Ramos (cell line): ENCODE data around the gene PLXNA2.

Source experiments
- in situ Hi-C: fragments of 300-500 bp; cut with MboI; formaldehyde crosslinking; loops from one replicate; pipeline ENCODE4 v1.14.3; 2022; ENCODE audit warnings: low sequenced_read_pairs; ENCODE audit not compliant: unreplicated experiment

The PLXNA2 gene

DNA sequence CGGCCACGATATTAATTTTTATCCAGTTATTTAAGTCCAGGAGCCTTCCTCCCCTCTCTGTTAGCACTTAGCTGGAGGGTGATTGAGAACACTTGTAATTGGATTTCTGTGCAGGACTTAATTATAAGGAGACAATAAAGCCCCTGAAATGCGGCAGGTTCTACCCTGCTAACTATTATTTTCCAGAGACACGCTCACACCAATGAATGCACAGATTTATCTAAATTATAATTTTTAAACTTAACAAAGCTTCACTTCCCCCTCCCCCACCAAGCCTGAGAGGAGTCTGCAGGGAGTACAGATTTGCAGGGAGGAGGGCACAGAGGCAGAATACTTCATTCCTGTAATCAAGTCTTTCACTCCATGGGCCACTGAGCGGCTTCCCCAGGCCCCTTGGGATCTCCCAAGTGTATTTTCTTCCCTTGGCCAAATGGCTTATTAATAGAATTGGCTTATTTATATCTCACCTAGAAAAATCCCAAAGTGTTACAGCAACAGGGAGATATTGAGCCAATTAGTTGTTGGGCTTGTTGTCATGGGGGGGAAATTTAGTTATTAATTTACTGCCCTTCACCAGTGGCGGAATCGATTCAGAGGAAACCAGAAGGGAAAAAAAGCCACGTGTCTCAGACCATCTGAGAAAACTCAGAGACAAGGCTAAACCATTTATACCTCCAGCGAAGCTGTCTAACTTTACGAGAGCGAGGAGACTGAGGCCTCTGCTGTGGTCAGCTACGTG, 234.3 kb downstream of the PLXNA2 start:
- in situ Hi-C loops = no loop called here

DNA sequence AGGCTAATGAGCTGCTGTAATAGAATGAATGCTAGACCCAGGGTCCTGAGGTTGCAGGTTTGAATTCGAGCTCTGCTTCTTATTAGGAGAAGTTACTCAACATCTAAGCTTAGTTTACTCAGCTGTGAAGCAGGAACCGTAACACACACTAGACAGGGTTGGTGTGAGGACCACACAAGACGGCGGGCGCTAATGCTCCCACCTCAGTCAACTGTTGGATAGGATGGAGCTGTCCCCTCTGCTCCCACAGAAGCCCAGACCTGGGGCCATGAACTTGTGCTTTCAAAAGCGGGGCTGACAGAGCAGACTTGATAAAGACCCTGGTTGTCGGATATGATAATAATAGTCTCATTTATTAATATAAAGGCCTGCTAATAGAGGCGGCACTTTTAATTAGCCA, 234.9 kb downstream of the PLXNA2 start:
- in situ Hi-C loops = no loop called here

DNA sequence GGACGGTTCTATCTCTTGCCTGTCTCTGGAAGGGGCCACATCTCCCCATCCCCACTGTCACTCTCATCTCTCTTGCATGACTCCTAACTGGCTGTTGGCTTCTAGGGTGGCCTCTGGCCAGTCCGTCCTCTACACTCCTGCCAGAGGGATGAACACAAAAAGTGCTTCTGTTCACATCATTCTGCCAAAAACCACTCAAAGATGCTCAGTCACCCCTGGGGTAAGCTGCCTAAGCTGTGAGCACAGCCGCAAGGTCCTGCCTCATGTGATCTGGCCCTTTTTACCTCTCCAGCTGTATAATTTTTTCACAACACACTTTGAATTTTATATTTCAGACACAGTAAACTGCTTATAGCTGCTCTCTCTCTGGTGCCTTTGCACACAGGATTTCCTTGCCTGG, 235.7 kb downstream of the PLXNA2 start:
- in situ Hi-C loops = no loop called here

DNA sequence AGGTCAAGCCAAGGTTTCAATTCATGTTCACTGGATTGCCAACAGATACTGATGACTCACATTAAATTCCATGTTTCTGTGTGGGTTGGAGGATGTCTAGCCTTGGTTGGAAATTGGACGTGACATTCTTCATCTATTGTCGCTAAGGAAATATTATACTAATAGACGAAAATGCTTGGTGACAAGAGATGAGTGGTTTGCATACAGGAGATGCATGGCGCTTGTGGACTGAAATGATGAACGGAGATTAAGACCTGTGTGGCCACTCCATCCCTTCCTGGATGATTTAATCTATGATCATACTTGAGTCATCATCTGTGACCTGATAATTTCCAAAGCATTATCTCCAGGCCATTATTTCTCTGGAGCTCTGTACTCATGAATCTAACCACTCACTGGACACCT, 236.2 kb downstream of the PLXNA2 start:
- in situ Hi-C loops = no loop called here

DNA sequence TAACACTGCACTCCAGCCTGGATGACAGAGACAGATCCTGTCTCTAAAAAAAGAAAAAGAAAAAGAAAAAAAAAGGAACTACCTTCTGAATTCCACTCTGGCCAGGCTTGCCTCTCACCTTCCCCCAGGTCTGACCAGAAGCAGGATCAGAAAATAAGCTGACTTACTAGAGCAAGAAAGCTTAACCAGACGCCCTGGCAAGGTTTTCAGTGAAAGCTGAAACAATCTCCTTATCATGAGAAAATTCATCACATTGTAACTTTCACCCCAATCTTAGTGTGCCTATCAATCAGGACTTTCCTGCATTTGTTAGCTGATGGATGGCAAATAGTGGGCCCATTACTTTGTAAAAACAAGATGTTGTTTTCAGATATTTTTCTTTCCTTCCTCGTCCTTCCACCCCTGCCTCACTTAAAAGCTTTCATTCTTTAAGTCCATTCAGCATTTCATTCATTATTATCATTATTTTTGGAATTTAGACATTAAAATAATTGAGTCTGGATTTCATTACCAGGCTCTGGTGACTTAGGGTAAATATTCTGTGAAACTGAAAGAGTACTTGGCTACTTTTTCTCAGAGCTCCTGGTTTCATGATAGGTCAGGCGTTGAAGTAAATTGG, 236.8 kb downstream of the PLXNA2 start:
- in situ Hi-C loops = no loop called here

DNA sequence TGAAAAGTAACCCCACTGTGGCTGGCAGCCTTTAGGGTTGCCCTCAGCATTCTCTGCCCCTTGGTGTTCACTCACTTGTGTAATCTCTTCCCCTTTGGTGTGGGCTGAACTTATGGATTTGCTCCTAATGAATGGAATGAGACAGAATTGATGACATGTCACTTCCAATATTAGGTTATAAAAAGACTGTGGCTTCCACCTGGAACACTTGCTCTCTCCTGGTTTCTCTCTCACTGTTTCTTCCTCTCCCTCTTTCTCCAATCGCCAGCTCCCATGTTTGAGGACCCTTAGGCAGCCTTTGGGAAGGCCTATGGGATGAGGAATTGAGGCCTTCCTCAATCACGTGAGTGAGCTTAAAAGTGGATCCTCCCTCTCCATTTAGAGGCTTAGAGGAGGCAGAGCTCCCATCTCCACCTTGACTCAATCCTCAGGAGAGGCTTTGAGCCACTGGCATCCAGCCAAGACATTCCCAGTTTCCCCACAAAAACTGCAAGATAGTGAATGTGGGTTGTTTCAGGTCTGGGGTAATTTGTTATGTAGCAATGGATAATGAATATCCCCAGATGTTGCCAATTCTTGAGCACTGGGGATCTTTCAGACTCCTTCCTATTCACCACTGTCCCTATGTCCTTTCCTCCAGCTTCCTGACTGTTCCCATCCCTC, 237.8 kb downstream of the PLXNA2 start:
- in situ Hi-C loops = no loop called here

DNA sequence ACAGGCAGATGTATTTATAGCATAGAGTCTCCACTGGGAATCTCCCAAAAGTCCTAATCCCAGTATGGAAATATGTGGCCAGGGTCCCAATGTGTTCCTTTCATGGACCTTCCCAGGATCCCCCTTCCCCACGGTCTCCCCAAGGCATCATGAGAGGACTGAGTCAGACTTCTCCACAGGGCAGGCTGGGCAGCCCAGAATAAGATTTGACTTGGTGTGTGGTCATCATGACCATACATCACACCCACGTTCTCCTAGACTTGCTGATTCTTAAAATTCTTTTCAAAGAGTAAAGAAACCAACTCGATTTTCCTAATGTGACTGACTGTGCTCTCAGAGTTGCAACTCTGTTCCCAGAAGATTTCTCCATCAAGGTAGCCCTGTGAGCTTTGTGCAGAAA, 239.3 kb downstream of the PLXNA2 start:
- in situ Hi-C loops = no loop called here

DNA sequence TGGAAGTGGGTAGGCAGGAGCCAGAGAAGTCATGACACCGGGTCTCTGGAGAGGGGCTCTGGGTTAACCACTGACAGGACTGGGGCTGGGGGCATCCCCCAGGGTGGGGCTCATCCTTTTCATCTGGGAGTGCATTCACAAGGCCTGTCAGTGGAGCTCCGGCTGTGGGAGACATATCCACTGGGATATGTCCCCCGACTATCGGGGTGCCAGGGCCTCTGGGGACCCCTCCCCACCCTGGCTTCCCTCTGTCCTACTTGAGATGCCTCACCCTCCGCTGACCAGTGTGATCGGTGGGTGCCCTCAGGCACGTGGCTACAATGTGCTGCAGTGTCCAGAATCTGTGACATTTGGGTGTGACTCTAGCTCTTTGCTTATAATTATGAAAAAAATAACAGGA, 240.9 kb downstream of the PLXNA2 start:
- in situ Hi-C loops = no loop called here

DNA sequence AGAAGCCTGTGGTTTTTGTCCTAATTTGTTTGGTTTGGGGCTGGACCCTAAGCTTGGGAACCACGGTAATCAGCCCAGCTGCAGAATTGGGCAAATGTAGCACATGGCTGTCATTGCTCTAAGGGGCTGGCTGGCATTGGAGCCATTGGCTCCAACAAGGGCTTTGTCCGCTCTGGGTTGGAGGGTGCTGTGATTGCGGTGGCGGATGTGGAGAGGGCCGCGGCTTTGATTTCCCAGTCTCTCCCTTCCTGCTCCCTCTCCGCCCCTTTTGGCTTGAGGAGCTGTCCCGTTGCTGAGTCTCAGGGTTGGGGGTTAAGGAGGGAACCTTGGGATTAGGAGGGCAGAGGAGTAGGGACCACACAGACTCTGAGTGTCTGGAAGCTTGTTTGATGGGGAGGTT, 241.5 kb downstream of the PLXNA2 start:
- in situ Hi-C loops = no loop called here

DNA sequence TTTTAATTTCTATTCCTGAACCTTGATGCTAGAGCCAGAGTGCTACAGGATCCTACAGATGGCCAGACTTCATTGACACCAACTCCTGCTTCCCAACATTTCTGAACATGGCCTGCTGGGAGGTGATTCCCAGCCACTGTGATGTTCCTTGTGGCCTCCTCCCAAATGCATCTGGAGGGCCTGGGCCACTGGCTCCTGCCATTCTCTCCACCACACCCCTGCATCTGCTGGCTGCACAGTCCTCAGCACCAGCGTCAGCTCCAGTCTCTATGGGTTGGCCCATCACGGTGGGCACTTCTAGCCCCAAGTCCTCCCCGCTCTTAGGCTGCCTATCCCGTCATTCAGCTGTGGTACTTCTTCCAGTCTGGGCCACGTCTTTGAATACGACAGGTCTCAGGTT, 242.1 kb downstream of the PLXNA2 start:
- in situ Hi-C loops = no loop called here

DNA sequence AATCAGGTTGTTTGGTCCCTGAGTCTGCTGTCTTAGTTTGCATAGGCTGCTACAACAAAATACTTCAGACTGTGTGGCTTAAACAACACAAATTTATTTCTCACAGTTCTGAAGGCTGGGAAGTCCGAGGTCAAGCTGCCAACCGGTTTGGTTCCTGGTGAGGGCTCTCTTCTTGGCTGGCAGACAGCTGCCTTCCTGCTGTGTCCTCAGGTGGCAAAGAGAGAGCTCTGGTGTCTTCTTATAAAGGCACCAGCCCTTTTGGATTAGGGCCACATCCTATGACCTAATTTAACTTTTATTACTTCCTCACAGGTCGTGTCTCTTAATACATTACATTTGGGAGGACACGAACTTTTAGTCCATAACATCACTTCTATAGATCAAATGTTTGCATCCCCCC, 243.7 kb downstream of the PLXNA2 start:
- in situ Hi-C loops = no loop called here

DNA sequence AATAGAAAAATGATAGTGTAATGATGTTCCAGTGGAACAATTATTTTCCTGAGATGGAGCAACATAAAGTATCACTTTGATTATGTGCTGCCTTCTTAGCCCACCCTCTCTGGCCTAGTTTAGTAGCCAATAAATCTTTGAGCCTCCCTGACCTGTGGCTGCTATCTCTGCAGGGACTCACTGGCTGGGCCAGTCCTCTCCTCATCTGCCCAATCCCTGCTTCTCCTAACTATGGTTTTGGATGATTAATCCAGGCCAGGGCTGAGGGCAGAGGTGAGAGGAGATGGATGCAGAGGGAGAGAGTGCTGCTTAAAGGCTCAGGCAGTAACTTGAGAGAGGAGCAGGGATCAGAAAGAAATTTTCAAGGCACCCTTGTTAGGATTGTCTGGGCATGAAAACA, 244.2 kb downstream of the PLXNA2 start:
- in situ Hi-C loops = no loop called here

DNA sequence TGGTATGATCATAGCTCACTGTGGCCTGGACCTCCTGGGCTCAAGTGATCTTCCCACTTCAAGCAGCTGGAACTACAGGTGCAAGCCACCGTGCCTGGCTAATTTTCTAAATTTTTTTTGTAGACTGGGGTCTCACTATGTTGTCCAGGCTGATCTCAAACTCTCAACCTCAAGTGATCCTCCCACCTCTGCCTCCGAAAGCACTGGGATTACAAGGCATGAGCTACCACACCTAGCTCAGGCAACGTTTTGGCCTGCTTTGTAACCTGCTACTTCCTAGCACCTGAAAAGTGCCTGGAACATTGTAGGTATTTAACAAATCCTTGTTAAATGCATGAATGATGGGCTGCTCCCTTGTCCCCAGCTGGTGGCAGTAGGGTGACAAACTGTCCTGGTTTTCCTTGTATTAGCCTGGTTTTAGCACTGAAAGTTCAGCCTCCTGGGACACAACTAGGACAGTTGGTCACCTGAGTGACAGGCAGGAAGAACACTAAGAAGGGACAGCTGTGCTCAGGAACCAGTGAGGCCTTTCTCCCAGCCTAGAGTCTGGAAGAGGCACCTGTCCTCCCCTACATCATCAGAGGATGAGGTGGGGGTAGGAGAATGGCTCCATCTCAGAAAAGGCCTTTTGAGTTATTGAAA, 244.8 kb downstream of the PLXNA2 start:
- in situ Hi-C loops = no loop called here

DNA sequence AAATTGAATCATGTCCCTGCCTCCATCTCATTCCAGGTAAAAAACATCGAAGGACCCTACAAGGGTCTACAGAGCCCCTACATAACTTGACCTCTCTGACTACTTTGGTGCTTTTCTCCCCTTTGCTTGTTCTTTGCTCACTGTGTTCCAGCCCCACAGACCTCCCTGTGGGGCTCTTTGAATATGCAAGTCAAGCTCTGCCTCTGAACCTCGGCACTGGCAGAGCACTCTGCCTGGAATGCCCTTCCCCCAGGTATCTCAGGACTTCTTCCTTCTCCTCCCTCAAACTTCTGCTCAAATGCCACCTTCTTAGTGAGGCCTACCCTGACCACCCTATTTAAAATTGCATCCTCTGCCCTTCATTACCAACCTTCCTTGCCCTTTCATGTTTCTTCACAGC, 245.5 kb downstream of the PLXNA2 start:
- in situ Hi-C loops = no loop called here

DNA sequence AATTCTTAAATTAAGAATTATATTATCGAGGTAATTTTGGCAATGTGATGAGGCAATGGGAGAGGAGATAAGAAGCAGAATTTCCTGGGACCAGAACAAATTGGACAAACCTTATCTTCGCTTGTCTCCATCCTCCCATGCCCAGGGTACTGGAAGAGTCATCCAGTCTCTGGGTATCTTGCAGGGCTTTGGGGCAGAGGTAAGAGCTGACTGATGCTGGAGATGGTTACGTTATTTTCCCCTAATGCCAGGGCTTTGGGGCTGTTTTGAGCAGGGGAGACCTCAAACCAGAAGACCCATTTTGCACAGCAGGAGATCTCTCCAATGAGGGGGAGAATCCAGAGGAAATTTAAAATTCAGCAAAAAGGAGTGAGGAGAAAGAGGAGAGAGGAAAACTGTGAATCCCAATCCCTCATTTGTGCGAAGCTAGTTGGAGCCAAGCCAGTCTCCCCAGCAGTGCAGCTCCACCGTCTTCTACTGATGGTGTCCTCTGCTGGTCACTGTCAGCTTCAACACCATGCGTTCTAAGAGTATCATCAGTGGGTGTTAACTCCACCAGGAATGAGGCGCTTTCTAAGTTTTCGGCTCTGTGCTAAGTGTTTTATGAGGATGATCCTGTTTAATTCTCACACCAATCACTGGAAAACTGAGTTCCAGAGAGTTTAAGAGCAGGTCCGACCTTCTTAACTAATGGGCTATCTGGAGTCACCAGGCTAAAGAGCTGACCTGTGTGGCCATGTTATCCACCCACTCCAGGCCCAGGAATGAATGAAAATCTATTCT, 246.5 kb downstream of the PLXNA2 start:
- in situ Hi-C loops = no loop called here

DNA sequence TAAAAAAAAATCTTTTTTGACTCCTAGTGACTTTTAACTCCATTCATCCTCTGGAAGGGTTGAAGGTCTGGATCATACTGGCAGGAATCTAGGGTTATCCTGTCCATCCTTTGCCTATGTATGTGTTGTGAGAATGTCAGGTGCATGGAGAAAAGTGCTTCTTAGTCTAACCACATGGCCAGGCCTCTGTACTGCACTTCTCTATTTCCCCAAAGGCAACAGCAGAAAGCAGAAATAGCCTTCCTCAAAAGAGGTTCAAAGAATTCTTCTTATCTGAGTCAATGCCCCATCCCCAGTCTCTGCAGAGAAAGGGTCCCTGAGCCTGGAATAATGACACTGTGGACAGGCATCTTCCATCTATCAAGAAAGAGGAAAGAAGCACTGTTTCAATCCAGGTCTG, 247.5 kb downstream of the PLXNA2 start:
- in situ Hi-C loops = no loop called here

DNA sequence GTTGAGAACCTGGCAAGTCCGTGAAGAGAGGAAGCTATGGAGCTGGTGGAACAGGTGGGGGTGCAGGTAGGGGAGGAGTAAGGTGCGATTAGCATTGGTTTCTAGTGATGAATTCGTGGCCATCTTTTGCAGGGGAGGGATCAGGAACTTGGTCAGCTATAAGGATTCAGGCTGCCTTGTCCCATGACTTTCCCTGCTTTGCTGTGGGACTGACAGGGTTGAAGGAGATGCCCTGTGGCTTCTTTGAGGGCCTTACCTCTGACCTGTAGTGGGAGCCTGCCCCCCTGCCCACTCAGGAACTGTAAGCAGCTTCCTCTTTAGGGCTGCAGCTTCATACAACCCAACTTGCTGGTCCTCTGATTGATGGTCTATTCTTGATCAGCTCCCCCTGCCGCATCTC, 248.6 kb downstream of the PLXNA2 start:
- in situ Hi-C loops = no loop called here

DNA sequence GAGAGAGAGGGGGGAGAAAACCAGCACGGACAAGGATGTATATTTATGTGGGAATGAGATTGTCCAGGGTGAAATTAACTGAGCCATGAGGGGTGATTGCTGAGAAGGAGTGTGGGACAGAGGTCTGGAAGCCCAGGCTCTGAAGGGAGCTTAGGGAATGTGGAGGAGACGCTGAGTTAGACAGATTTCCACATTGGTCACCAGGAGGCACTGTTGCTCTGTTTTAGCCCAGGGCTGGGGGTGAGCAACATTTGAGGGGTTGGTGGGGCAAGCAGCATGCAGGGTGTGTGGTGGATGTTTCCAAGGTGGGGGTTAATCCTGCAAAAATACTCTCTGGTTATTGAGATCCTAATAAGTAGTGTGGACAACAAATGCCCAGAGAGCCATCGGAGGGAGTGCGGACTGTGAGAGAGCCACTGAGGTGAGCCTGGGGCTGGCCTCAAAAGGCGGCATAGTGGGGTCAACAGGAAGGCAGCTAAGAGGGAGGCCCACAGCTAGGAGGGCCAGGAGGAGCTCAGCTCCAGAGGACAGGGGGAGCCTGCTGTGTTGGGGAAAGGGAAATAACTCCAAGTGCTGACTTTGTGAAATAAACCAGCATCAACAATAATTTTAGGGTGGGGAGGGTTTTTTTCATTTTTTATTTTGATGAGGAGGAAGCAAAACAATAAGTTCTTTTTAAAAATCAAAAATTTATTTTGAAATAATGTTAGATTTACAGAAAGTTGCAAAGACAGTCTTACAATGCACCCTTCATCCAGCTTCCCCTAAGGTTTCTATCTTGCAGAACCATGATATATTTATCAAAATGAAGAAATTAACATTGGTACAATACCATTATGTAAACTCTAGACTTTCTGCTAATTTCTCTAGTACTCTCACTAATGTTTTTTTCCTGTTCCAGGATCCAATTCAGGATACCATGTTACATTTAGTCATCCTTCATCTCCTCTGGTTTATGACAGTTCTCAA, 250.4 kb downstream of the PLXNA2 start:
- in situ Hi-C loops = no loop called here

DNA sequence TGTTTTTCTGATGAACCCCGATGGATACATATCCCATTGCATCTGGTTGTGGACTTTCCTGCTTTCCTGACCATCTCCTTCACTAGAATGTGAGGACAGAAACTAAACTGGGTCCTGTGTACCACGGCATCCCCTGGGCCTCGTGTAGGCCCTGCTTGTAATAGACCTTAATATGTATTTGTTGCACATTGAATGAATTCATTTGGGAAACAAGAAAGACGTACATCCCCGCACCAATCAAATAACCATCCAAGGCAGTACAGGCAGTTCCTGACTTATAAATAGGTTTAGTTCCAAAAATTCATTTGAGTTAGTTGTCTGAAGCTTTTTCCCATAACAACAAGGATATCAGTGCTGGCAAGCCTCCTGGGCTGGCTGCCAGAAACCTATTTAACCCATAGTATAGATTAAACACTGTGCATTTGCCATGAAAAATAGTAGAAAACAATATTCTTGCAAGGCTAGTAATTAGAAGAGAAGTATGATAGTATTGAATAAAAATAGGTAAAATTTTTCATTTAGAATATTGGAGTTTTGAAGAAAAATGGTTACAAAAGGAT, 251.4 kb downstream of the PLXNA2 start:
- in situ Hi-C loops = no loop called here
